Measurements from ENCODE around the gene MFSD12.

DNA sequence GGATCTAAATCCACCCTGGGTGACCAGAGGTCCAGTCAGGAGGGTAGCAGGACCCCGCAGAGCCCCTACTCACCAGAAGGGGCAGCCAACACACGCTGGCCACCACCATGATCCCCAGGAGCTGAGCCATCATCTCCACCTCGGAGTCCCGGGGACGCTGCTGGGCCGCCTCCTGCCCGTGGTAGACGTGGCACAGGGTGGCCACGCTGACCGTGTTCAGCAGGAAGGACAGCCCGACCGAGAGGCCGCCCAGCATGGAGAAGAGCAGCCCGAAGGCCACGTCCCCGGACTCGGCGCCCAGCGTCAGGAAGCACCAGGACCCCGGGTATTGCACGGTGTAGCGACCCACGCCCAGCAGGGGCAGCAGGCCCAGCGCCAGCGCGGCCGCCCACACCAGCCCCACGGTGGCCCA is 42.4 kb upstream of the MFSD12 start:
- TF ChIP-seq, protein P1, sequence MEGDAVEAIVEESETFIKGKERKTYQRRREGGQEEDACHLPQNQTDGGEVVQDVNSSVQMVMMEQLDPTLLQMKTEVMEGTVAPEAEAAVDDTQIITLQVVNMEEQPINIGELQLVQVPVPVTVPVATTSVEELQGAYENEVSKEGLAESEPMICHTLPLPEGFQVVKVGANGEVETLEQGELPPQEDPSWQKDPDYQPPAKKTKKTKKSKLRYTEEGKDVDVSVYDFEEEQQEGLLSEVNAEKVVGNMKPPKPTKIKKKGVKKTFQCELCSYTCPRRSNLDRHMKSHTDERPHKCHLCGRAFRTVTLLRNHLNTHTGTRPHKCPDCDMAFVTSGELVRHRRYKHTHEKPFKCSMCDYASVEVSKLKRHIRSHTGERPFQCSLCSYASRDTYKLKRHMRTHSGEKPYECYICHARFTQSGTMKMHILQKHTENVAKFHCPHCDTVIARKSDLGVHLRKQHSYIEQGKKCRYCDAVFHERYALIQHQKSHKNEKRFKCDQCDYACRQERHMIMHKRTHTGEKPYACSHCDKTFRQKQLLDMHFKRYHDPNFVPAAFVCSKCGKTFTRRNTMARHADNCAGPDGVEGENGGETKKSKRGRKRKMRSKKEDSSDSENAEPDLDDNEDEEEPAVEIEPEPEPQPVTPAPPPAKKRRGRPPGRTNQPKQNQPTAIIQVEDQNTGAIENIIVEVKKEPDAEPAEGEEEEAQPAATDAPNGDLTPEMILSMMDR (IDR thresholded peaks at IDR 0.05; ENCODE audit: low read depth, low read length, missing input control): no peak
- TF ChIP-seq RAD21 (IDR thresholded peaks at IDR 0.05) (no peak), SP1 (IDR thresholded peaks at IDR 0.05) (no peak), YY1 (IDR thresholded peaks at IDR 0.05) (no peak), EGR1 (IDR thresholded peaks at IDR 0.05; ENCODE audit: low read depth in 2 of 2) (no peak)
- TF ChIP-seq, protein P2, sequence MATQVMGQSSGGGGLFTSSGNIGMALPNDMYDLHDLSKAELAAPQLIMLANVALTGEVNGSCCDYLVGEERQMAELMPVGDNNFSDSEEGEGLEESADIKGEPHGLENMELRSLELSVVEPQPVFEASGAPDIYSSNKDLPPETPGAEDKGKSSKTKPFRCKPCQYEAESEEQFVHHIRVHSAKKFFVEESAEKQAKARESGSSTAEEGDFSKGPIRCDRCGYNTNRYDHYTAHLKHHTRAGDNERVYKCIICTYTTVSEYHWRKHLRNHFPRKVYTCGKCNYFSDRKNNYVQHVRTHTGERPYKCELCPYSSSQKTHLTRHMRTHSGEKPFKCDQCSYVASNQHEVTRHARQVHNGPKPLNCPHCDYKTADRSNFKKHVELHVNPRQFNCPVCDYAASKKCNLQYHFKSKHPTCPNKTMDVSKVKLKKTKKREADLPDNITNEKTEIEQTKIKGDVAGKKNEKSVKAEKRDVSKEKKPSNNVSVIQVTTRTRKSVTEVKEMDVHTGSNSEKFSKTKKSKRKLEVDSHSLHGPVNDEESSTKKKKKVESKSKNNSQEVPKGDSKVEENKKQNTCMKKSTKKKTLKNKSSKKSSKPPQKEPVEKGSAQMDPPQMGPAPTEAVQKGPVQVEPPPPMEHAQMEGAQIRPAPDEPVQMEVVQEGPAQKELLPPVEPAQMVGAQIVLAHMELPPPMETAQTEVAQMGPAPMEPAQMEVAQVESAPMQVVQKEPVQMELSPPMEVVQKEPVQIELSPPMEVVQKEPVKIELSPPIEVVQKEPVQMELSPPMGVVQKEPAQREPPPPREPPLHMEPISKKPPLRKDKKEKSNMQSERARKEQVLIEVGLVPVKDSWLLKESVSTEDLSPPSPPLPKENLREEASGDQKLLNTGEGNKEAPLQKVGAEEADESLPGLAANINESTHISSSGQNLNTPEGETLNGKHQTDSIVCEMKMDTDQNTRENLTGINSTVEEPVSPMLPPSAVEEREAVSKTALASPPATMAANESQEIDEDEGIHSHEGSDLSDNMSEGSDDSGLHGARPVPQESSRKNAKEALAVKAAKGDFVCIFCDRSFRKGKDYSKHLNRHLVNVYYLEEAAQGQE (IDR thresholded peaks at IDR 0.05): no peak
- TF ChIP-seq, protein P3, sequence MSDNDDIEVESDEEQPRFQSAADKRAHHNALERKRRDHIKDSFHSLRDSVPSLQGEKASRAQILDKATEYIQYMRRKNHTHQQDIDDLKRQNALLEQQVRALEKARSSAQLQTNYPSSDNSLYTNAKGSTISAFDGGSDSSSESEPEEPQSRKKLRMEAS (IDR thresholded peaks at IDR 0.05): no peak

Data from liver (tissue), 3 donors.